ENCODE results near the gene ZNF638.
A peak's percentile ranks its signal among the peaks of the same experiment; 100 is the strongest.
"Not testable (repeated sequence)": the region's sequence is repeated elsewhere in the genome, so short reads cannot be mapped to it uniquely, and the experiment has no call there.

The ZNF638 gene

DNA sequence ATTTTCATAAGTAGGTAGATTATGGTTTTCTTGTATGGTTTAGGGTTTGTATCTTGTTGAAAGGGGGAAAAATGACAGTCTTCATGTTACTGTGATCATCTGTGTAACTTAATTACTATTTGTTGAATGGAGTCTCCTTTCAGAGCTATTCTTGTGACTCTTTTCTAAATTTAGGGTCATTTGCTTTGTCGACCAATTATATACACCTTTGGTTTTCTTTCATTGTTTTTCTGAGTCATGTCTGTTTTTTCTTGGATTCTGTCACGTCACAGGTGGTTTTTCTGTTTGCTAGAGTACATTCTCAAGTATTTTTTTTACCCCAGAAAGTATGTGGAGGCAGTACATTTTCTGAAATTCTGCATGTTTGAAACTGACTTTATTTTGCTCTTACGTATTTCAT is 78.0 kb downstream of the ZNF638 start:
- DNase-seq: no peak

DNA sequence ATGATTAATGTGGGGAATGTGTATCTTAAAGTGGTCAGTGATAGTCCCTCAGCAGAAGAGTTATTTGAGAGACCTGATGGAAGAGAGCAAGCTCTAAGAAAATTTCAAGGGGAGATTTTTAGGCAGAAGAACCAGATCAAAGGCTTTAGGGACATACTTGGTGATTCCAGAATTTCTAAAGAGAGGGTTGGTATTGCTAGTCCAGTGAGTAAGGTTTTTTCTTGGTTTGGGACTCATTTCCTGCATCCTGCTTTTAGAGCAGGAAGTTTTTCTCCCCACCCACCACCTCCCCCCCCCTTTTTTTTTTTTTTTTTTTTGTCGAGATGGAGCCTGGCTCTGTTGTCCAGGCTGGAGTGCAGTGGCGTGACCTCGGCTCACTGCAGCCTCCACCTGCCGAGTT is 79.1 kb downstream of the ZNF638 start:
- no peak for DNase-seq

DNA sequence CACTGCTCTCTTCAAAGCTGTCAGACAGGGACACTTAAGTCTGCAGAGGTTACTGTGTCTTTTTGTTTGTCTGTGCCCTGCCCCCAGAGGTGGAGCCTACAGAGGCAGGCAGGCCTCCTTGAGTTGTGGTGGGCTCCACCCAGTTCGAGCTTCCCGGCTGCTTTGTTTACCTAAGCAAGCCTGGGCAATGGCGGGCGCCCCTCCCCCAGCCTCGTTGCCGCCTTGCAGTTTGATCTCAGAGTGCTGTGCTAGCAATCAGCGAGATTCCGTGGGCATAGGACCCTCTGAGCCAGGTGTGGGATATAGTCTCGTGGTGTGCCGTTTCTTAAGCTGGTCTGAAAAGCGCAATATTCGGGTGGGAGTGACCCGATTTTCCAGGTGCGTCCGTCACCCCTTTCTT is 85.3 kb downstream of the ZNF638 start:
- DNase-seq: not testable (repeated sequence)

GRCh38 chr2:71417300-71418202 is 86.0 kb downstream of the ZNF638 start:
- DNase-seq: no peak

GRCh38 chr2:71419145-71419544 is 87.6 kb downstream of the ZNF638 start:
- no peak for DNase-seq

GRCh38 chr2:71419976-71420375 is 88.4 kb downstream of the ZNF638 start:
- no peak for DNase-seq

- no peak for DNase-seq
These were observed 91.2 kb downstream of the ZNF638 start for GRCh38 chr2:71422786-71423185.

DNA sequence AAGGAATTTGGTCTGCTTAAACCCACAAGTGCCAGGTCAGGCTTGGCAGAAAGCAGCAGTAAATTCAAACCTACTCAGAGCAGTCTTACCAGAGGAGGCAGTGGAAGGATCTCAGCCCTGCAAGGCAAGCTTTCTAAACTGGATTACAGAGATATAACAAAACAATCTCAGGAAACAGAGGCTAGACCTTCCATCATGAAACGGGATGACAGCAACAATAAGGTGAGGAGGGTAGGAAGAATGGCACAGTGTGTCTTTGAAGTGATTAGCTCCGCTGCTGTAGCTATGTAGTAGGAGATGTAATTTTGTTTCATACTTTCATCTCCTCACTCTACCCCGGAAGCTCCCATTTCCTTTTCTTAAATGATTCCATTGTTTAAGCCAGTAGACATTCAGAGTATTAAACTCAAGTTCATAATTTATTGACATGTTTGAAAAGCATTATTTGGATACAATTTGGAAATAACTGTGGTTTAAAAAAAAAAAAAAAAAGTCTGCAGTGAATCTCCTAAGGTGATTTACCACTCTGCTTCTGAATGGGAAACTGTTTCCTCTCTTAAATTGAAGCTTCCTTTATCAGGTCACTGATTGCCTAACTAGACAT is 92.3 kb downstream of the ZNF638 start:
- DNase-seq: no peak

DNA sequence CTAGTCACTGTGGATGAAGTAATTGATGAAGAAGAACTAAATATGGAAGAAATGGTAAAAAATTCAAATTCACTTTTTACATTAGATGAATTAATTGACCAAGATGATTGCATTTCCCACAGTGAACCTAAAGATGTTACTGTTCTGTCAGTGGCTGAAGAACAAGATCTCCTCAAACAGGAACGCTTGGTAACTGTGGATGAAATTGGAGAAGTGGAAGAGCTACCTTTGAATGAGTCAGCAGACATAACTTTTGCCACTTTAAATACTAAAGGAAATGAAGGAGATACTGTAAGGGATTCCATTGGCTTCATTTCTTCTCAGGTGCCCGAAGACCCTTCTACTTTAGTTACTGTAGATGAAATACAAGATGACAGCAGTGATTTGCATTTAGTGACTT is 95.1 kb downstream of the ZNF638 start:
- no peak for DNase-seq

DNA sequence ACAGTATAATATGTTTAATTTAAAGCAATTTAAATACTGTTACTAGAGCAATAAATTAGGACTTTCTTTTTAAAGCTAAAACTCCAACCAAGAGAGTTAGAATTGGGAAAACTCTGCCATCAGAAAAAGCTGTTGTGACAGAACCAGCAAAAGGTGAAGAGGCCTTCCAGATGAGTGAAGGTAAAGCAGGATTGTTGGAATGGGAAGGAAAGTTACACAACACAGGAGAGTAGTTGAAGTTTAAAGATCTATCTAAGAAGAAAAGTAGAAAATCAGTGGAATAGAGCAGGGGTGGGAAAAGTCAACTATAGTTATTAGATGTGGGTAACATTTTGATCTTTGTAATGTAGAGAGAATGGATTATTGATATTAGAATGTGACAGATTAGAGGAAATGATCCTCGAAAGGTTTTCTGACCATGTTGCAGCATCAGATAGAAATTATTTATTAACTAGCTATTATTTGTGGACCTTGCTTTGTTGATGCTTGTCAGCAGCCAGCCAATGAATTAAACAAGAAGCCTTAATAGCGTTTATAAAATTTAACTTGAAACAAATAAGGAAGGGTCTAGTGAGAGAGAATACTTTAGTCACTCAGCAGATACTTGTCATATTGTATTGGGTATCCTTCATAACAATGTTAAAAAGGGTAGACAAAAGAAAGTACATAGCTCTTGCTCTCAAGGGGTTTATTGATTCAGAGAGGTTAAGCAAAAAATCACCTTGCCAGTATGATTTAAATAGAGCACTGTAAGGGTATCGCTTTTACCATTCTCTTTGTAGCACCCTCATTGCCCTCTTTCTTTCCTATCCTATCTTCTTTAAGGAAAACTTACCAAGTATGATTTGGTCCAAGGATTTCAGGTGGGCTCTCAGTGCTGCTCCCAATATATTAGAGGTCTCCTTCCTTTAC is 97.1 kb downstream of the ZNF638 start:
- DNase-seq: no peak

DNA sequence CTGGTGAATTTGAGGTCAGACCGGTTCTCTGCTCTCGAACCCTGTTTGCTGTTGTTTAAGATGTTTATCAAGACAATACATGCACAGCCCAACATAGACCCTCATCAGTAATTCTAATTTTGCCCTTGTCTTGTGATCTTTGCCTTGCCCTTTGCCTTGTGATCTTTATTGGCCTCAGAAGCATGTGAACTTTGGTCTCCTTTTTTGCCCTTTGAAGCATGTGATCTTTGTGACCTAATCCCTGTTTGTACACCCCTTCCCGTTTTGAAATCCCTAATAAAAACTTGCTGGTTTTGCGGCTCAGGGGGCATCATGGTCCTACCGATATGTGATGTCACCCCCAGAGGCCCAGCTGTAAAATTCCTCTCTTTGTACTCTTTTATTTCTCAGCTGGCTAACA is 113.6 kb downstream of the ZNF638 start:
- not testable (repeated sequence) for DNase-seq

DNA sequence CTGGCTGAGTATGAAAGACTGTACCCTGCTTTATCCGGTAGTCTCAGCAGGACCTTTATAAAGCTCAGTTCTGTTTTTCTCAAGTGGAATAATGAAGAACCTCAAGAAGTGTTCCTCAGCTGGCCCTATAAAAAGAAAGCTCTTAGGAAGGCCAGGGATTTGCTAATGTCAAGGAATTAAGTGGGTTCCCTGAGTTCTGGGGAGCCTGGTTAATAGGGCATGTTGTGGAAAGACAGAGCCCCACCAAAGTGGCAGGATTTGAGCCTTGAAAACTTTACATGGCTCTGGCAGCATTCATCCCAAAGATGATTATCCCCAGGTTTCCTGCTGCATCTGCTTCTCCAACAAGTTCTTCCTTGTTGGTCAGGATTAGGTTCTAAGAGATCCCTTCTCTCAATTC is 114.9 kb downstream of the ZNF638 start:
- no peak for DNase-seq

DNA sequence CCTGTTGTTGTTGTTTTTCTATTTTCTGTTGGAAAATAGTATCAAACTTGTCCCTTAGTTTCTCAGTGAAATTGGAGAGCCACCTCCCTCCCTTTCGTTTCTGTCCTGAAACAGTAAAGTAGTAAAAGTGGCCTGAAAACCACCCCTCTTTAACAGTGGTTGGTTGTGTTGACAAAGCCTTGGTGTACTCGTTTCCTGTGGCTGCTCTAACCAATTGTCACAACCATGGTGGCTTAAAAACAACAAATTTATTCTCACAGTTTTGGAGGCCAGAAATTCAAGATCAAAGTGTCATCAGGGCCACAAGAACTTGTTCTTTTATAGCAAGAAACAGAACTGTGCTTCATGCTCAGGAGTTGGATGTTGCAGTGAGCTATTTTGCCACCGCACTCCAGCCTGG is 117.8 kb downstream of the ZNF638 start:
- no peak for DNase-seq

DNA sequence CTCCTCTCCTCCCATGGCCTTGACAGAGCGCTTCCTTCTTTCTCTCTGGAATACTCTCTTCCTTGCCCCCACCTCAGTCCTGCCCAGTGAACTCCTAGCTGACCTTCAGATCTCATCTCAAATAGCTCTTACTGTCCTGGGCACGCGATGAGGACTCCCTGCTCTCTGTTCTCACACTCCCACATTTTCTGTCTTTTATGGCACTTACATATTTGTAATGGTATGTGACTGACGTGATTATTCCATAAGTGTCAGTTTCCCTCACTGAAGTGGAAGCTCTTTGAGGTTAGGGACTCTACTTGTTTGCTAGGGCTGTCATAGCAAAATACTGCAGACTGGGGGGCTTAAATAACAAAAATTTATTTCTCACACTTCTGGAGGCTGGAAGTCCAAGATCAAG is 120.1 kb downstream of the ZNF638 start:
- DNase-seq: no peak

DNA sequence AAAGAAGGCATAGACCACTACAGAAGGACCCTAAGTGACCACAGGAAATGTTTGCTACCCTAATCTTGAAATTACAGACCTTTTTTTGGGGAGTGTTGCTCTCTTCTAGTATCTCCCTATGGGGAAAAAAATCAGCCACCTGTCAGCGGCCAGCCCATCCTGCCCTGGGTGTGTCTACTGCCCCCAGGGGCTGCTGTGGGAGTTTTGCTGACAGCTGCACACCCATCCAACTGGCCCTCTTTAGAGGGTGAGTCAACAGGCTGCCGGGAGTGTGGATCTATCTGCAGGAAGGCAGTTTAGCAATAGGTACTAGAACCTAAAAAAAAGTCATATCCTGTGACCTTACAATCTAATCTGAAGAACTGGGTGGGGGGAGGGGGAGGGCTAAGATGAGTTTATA is 121.0 kb downstream of the ZNF638 start:
- peak; percentile 30 for DNase-seq

DNA sequence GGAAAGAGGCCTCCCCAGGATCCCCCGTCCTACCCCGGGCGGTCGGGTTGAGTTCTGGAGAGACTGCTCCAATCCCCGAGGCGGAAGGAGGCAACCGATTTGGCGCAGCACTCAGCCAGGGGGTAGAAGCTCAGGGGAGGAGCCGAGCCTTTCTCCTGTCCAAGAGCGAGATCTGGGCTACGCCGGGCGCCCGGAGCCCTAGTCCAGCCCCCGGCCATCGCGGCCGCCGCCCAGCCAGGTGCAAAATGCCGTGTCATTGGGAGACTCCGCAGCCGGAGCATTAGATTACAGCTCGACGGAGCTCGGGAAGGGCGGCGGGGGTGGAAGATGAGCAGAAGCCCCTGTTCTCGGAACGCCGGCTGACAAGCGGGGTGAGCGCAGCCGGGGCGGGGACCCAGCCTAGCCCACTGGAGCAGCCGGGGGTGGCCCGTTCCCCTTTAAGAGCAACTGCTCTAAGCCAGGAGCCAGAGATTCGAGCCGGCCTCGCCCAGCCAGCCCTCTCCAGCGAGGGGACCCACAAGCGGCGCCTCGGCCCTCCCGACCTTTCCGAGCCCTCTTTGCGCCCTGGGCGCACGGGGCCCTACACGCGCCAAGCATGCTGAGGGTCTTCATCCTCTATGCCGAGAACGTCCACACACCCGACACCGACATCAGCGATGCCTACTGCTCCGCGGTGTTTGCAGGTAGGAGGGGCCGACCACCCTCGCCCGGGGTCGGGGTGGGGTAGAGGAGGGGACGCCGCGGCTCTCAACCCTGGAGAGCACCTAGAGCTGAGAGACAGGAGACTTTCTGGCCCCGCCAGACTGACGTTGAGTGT is 122.0 kb downstream of the ZNF638 start, which contains the start of gene DYSF:
Gene DYSF (plus strand): TSS at position 158 of the 817 bp plus-strand sequence.
- peak; percentile 14 for DNase-seq

- DNase-seq: no peak
These were observed 122.8 kb downstream of the ZNF638 start for GRCh38 chr2:71454221-71455010.

- no peak for DNase-seq
These were observed 123.6 kb downstream of the ZNF638 start for GRCh38 chr2:71455011-71455740.

DNA sequence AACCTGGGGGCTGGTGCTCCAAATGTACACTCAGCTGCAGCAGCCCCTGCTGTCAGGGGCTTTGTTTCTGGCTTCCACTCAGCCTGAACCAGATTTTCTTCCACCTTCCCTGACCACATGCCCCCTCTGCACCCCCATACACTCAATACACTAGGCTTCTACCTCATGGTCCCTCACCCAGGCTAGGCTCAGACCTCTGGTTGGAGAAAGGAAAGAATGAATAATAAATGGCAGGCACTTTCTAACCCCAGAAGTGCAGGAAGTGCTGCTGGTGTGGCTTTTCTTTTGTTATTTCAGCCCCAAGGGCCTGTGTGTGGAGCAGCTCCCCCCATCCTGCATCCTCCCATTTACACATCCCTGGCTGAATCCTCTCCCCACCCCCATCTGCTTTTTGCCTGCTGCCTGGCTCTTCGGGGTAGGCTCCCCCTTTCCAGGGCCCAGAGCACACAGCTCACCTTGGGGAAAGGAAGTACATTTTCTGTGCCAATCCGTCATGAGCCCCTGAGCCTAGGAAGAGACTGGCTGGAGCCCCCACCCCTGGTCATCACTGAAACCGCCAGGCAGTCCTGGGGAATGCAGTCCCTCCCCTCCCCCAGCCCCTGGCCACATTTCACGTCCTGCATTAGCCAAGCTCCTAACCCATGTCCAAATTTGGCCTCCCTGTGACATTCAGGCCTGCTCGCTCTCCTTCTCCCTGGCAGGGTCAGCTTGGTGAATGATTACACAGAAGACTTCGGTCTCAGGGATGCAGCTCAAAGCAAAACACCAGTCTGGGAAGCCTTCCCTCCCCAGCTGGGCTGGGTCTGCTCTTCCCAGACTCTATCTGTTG is 124.4 kb downstream of the ZNF638 start:
- no peak for DNase-seq

DNA sequence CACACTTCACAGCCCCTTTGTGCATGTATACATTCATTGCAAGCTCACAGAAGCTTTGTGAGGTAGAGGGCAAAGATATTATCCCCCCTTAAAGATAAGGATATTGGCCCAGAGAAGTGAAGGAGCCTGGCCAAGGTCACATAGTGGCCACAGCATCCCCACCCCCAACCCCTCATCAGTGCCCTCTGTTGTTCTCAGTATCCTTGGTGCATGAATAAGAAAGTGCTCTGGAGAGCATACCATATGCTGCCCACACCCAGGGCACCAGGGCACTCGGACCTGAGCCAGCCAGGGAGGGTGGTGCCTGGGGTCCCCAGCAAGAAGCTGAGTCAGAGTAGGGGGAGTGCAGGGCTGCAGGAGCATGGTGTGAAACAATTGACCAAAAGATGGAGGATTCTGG is 125.0 kb downstream of the ZNF638 start:
- no peak for DNase-seq
